HCT116 (cell line): ENCODE measurements around the gene CCDC134.

Experiments
- CBX3 ChIP-seq: IDR thresholded peaks from 2 replicates; pipeline ENCODE4 v1.6.1; 2012; ENCODE audit warnings: low read depth
- EGR1 ChIP-seq: IDR thresholded peaks from 2 replicates; pipeline ENCODE4 v1.6.1; 2012; ENCODE audit warnings: low read depth
- ELF1 ChIP-seq: IDR thresholded peaks from 2 replicates; pipeline ENCODE4 v1.6.1; 2012; ENCODE audit warnings: low read depth, borderline replicate concordance
- EZH2phosphoT487 ChIP-seq: fragments of 200-600 bp; IDR thresholded peaks from 2 replicates; pipeline ENCODE4 v1.6.1; 2018; ENCODE audit warnings: antibody characterized with exemption, borderline replicate concordance
- POLR2A ChIP-seq: IDR thresholded peaks from 2 replicates; pipeline ENCODE4 v1.7.0; 2011; ENCODE audit warnings: borderline replicate concordance; ENCODE audit not compliant: insufficient read depth, insufficient read length; ENCODE audit errors: extremely low read depth
- POLR2AphosphoS5 ChIP-seq: IDR thresholded peaks from 2 replicates; pipeline ENCODE4 v1.6.1; 2011; ENCODE audit warnings: mild to moderate bottlenecking, low read depth, low read length, moderate library complexity
- TF ChIP-seq, protein P1 (sequence below), 3 experiments: fragments of 200-600 bp in 1 of 3; sonication (generic) in 1 of 3; IDR thresholded peaks in 2 of 3; conservative IDR thresholded peaks in 1 of 3; 2 replicates each; pipeline ENCODE4 v1.5.1; 2012 to 2017; ENCODE audit warnings: low read depth in 2 of 3, low read length in 2 of 3, antibody characterized with exemption in 1 of 3, borderline replicate concordance in 1 of 3, control low read depth in 1 of 3, mild to moderate bottlenecking in 1 of 3, mixed read lengths in 1 of 3, mixed run types in 1 of 3, moderate library complexity in 1 of 3; ENCODE audit not compliant: insufficient read depth in 1 of 3
- TF ChIP-seq, protein P2 (sequence below): IDR thresholded peaks from 2 replicates; pipeline ENCODE4 v1.6.1; 2012

DNA sequence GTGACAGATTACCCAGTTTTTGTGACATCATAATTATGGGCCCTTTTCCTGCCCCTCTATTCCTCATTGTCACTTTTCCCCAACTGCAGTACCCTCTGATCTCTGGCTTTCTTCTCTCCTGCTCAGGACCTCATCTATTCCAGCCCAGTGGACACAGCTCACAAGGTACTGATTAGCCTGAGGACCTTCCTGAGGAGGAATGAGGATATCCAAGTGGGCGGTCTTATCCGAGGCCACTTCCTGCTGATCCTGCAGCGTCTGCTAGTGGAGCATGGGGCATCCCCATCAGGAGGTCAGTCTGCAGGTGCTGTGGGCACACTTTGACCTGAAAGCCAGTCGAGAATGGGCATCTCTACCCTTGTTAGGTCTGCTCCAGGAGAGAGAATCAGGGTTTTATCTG is 24.5 kb upstream of the CCDC134 start:
- TF ChIP-seq CBX3 (no peak), EGR1 (no peak), POLR2A (no peak), ELF1 (no peak), POLR2AphosphoS5 (no peak), EZH2phosphoT487 (no peak)
- TF ChIP-seq, protein P1, sequence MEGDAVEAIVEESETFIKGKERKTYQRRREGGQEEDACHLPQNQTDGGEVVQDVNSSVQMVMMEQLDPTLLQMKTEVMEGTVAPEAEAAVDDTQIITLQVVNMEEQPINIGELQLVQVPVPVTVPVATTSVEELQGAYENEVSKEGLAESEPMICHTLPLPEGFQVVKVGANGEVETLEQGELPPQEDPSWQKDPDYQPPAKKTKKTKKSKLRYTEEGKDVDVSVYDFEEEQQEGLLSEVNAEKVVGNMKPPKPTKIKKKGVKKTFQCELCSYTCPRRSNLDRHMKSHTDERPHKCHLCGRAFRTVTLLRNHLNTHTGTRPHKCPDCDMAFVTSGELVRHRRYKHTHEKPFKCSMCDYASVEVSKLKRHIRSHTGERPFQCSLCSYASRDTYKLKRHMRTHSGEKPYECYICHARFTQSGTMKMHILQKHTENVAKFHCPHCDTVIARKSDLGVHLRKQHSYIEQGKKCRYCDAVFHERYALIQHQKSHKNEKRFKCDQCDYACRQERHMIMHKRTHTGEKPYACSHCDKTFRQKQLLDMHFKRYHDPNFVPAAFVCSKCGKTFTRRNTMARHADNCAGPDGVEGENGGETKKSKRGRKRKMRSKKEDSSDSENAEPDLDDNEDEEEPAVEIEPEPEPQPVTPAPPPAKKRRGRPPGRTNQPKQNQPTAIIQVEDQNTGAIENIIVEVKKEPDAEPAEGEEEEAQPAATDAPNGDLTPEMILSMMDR (IDR thresholded peaks at IDR 0.05 in 2 of 3, conservative IDR thresholded peaks at IDR 0.05 in 1 of 3; ENCODE audit: borderline replicate concordance in 1 of 3, insufficient read depth in 1 of 3, low read depth in 2 of 3, low read length in 2 of 3): no peak
- TF ChIP-seq, protein P2, sequence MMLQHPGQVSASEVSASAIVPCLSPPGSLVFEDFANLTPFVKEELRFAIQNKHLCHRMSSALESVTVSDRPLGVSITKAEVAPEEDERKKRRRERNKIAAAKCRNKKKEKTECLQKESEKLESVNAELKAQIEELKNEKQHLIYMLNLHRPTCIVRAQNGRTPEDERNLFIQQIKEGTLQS: no peak
